ENCODE measurements around the gene TSHZ2.

The TSHZ2 gene

DNA sequence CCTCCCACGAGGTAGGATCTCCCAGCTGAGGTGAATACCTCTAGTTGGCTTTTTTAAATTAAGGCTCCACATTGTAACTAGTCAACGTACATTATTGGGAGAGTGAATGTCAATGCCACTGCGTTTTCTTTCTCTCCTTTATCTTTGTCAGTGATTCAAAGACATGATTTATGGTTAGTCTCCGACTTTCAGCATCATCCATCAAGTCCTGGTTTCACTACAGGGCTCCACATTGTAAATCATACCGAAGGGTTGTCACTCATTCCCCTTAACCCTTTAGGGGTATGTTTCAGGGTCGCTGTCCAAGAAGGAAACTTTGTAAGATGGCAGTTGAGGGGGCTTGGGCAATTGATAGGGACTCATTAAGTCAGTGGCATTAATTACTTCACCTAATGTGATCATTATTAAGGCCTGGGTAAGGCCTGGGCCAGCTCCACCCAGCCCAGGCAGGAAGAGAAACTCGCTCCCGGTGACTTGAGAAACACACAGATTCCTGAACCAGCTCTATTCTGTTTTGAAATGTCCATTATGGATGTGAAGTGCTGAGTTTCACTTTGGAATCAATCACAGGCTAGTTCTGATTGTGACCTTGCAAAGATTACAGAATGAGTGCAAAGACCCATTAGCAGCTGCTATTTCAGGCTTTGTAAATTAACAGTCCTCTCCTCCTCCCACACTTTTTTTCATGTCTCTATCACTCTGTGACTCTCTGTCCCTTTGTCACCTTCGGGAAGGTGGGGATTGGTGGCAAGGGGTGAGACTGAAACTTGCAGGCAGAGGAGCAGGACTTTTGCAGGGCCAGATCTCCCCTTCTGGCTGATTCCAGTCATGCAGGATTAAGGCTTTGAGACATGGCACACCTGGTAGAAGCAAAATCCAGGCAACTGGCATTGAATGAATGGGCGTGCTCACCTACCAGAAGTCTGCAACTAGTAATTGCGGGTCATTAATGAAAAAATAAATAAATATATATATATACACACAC is 222.4 kb downstream of the TSHZ2 start:
- DNase-seq, result no peak

DNA sequence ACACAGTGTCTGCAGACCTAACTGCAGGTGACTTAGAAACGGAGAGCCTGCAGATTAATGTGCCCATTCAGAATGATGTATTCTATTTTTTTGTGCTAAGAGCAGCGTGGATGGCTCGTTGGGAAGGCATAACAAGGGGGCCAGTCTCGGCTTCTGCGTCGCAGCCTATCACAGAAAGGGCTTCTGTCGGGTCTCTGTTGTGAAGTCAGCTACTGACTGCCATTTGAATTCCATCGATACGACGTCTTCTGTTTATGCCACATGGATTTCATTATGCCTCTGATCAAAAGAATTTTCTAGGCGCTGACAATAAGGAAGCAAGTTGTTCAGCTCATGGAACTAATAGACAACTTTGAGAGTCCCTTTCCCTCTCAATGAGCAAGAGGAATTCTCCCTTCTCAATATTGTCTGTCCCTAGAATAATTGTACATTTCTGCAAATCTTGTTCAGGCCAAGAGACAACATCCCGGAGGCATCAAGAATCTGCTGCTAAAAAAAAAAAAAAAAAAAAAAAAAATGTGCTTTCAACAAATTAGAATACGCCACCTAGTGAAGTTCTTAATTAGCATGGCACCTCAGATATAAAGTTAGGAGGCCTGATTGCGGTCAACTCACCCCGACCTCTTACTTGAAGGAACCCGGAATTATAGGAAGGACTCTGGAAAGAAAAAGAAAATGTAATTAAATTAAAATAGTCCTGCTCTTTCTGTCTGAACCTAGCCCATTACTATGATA is 223.9 kb downstream of the TSHZ2 start:
- DNase-seq, result no peak

DNA sequence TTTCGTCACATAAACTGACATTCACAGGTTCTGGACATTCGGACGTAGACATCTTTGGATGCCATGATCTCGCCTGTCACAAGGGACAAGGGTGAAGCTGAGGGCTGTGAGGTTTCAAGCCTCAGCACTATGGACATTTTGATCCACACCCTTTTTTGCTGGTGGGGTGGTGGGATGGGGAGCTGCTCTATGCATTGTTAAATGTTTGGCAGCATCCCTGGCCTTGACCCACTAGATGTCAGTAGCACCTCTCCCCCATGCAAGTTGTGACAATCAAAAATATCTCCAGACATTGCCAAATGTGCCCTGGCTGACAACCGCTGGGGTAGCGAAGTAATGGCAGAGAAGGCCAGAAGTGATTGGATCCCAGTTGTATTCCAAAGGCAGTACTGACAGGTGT is 229.4 kb downstream of the TSHZ2 start:
- DNase-seq, result no peak

DNA sequence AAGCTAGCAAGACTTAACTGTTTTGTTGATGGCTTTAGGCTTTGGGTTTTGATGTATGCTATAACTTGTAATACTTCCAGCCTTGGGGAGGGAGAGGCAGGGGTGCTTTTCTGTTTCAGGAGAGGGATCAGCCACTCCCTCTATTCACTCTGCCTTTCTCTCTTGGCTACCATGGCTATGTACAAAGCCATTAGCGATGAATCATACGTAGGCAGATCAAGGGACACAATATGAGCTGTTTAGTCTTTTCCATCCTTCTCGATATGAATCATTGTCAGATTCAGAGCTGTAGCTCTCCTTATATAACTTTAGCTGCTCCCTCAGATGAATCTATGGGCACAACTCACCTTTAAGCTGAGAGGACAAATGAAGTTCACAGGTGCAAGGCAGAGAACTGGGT is 230.6 kb downstream of the TSHZ2 start:
- DNase-seq, result no peak

DNA sequence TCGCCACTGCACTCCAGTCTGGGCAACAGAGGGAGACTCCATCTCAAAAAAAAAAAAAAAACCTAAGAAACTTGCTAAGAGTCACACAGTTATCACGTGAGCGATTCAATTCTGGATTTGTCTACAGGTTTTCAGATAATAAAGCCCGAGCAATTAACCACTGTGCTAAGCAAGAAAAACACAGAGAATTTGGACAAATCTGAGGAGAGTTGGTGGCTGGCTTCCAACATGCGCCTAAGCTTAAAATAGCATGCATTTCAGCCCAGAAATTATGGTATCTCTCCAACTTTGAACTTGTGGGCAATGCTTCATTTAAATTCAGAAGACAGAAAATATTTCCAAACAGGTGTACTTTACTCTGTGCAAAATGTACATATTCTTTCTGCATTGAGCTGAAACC is 232.9 kb downstream of the TSHZ2 start:
- no peak for DNase-seq

DNA sequence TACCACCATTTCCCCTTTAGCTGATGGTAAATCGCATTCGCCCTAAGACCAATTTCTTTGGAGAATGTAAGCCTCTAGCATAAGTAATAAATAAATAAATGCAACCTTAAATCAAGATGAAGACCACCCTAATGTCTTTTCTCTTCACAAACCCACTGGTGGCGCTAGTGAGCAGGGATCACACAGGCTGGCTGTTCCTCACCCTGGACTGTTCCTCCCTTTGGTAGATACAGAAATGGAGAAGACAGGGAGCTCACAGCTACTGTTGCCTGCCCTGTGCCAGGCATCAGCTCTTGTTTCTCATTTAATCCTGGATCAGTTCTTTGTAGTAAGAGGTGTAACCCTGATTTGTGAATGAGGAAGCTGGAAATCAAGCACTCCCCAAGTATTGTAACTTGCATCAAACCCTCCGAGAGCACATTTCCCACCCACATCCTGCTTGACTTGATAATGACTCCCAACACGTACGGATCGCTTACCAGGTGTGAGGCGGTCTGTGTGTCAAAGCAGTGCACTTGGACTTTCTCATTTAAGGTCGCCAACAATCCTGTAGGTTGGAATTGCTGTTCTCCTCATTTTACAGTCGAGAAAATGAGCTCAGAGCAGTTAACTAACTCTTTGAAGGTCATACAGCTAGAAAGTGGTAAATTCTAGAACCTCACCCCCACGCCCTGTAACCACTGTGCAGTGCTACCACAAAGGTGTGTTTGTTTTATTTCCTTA is 236.1 kb downstream of the TSHZ2 start:
- DNase-seq, result no peak

DNA sequence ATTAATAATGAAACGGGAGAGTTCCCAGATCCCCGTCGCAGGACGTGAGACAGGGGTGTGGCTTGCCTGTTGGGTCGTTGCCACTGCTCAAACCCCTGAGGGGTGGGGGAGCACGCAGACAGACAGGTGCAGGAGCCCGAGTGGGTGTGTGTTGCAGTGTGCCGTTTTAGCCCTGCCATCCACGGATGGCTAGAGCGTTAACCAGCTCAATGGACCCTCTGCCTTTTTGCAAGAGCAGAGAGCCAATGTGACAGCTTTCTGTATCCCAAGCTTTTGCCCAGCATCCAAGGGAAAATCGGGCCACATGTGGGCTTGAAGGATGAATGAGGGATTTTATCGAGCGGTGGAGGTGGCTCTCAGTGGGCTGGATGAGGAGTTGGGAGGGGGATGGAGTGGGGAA is 237.9 kb downstream of the TSHZ2 start:
- no peak for DNase-seq

DNA sequence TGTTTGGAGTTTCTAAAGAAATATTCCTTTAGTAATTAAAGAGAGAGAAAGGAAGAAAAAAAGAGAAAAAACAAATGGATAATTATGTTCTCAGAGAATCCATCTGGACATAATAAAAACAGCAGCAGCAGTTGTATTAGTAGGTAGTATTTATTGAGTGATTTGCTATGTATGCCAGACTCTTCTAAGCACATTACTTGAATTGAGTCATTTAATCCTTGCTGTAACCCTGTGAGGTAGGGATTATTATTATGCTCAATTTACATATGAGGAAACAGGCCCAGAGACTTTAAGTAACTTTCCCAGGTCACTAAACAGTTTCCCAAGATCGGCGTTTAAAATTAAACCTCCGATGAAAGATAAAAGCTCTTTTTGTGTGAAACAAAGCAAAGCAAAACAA is 238.8 kb downstream of the TSHZ2 start:
- DNase-seq, result no peak

DNA sequence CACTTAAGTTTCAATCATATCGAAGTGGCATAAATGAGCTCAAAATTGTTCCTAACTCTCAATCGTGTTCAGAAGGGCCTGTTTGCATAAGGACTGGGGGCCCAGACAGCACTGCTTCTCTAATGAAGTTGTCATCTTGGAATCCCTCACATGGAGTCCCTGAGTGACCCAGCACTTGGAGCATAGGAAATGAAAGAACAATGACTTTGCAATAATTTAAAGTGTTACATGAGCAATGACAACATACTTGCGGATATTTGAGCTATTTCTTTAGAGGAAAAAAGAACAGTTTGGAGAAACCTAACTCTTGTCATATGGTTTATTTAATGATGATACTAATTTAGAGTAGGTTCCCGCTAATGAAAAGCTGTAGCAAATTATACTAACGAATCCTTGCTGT is 239.9 kb downstream of the TSHZ2 start:
- DNase-seq, result no peak

DNA sequence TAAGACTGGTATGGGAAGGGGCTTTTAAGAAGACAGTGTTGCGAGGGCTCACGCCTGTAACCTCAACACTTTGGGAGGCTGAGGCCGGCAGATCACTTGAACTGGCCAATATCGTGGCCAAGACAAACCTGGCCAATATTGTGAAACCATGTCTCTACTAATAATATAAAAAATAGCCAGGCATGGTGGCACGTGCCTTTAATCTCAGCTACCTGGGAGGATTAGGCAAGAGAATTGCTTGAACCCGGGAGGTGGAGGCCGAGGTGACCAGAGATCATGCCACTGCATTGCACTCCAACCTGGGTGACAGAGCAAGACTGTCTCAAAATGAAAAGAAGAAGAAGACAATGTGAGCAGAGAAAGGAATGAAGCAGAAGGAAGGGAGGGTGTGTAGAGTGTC is 242.2 kb downstream of the TSHZ2 start:
- no peak for DNase-seq

DNA sequence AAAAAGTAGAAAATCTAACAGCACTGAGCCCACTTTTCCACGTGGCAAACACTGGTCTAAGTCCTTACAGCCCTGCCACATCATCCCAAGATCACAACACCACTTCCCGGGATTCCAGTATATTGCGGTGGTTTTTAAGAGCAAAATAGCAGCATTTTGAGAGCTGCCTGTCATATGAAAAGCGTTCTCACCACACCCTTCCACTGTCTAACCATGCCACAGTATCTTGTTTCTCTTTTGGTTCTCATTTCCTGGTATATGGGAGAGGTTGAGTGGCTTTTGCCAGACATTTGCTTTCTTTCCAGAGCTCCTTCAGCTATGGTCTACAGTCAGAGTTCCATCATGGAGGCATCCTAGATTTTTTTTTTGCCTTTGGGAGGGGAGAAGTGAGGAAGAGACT is 243.0 kb downstream of the TSHZ2 start:
- DNase-seq, result no peak

DNA sequence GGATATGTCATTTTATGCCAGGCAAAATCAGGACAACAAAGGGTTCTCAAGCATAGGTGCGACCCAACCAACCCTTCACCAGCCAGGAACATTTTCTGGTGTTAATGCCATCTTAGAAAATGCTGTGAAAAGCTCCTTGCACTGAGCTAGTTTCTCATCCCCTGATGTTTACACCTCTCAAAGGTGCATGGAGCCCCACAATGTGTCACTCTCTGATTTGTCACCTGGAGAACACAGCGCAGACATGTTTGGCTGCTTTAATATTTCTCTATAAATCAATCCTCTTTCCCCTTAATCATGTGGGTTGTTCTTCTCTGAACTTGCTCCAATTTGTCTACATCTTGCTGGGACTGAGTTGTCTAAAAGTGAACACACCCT is 244.3 kb downstream of the TSHZ2 start:
- DNase-seq, result no peak

DNA sequence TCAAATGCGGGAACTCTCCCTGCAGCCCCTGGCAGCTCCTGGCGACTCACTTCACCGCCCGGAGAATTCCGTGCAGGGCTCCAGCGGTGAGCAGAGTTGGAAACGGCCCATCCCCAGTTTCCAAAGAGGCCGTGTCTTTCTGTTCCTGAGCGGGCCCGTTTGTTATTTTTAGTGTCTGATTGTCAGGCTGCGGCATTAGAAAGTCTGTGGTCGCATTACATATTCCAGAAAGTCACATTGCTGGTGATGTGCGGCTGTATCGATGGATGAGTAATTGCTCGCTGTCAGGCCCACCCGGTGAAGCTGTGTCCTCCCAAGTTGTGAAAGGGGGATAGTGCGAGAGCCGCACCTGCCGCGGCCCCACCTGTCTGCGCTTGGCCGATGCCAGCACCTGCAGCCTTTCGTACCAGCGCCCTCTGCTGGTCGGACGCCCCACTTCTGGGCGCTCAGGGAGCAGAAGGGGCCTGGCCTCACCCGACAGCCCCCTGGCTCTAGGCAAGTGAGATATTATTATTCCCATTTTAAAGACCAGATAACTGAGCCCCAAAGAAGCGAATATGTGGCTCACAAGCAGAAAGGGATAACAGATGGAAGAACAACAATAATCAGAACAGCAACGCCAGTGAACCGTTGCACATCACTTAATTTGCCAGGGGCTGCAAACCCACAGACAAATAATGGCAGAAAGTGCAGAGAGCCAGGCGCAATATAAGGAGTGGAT is 244.9 kb downstream of the TSHZ2 start:
- peak in 37 of 56 donors; percentile 1 to 70 (median 15) for DNase-seq

DNA sequence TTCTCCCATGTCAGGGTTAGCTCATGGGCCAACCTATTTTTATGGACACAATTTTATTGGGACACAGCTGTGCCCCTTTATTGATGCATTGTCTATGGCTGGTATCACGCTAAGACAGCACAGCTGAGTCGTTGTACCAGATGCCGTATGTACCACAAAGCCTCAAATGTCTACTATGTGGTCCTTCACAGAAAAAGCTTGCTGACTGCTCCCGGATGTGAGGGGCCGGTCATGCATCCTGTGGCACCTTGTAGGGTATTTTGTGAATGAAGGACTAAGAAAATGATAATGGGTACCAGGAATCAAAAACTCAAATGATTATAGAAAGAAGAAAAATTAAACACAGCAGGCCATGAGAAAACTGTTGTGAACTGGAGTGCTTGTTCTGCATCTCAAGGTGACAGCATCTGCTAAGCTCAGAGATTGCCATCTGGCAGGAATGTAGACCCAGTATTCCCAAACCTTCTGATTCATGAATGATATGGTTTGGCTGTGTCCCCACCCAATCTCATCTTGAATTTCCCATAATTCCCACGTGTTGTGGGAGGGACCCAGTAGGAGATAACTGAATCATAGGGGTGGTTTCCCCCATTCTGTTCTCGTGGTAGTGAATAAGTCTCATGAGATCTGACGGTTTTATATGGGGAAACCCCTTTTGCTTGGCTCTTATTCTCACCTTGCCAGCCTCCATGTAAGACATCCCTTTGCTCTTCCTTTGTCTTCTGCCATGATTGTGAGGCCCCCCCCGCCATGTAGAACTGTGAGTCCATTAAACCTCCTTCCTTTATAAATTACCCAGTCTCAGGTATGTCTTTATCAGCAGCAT is 248.5 kb downstream of the TSHZ2 start:
- DNase-seq, result no peak

DNA sequence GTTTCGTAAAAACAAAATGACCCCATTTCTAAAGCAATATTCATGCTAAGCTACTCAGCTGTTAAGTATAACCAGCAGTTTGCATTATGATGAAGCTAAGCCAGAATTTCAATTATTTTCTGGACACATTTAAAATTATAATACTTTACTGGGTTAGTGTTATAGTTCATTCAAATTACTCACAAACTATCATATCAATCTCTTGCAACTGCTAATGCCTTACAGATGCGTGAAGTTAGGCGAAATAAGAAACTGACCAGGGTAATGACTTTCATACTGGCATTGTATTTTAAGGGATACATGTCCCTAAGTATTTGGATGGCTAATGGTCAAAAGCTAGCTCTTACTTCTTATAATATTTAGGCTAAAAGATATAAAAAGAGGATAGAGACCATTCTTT is 249.6 kb downstream of the TSHZ2 start:
- no peak for DNase-seq

DNA sequence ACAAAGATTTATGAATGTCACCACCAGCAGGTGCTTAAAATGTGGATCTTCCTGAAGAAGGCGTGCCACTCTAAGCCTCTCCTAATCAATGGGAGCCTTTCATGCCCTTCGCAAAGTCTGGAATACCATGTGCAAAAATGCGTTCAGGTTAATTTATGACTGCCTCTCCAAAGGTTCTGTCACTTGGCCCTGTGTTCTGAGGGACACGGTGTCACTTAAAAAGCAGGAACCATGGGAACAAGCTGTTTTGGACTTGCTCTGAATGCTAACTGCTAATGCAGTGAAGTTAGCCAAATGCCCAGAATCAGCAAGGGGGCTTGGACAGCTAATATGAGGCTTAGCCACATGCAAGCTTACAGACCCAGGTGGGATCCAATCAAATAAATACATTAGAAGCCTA is 250.3 kb downstream of the TSHZ2 start:
- DNase-seq, result no peak

DNA sequence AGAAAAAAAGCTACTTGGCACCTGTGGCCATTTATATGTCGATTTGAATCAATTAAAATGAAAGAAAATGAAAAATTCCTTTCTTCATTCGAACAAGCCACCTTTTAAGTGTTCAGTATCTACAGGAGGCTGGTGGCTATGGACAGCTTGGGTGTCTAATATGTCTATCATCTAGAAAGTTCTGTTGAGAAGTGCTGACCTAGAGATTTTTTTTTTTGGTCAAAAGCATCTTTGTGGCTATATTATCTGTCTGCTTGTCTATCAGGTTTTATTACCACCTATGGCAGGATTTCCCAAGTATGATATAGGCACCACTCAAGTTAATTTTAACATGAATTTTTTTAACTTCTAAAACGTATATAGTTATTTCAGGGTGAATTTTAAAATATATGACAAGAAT is 250.8 kb downstream of the TSHZ2 start:
- no peak for DNase-seq

DNA sequence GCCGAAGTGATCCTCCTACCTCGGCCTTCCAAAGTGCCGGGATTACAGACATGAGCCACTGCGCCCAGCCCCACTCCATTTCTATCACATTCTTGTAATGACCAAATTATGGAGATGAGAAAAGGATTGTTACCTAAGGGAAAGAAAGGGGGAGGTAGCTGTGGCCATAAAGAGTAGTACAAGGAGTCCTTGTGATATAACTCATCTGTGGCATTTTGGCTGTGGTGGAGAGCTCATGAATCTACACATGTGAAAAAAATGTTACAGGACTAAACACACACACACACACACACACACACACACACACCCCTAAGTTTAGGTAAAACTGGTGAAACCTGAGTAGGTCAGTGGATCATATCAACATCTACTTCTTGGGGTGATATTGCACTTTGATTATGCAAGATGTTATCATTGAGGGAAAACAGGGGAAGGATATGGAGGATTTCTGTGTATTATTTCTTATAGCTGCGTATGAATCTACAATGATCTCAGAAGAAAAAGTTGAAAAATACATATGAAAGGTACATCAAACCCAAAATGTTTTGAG is 251.5 kb downstream of the TSHZ2 start:
- no peak for DNase-seq

DNA sequence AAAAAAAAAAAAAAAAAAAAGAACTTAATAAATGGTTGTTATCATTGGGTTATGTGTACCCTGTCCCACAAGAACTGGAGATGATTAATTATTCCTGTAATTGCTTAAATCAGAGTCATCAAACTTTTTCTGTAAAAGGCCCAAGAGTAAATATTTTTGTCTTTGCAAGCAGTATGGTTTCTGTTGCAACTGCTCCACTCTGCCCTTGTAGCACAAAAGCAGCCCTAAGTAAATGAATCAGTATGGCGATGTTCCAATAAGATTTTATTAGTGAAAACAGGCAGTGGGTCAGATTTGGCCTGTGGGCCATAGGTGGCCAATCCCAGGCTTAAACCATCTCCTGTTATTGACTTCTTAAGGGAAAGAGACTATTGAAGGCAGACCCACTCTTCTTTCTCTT is 252.7 kb downstream of the TSHZ2 start:
- no peak for DNase-seq

DNA sequence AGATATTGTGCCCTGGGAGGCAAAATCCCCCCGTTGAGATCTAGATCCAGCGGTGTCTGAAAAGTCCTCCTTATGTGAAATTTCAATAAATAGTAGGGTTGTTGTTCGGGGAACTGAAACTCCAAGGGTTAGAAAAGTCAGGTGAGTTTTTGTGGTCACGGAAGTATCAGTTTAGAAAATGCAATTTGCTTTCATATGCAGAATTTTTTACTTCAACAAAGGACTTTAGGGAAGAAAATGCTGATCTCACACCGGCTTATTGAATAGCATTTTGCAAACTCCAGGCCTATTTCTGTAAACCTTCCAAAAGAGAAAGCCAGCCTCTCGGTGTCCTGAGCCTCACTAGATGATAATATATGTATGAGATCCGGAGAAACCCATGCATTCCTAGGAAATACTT is 254.7 kb downstream of the TSHZ2 start:
- DNase-seq, result no peak
